Duodenal mucosa (tissue), 2 donors: ENCODE data around the gene SPRING1.
A peak's percentile ranks its signal among the peaks of the same experiment; 100 is the strongest.

Experiments used
- H3K27ac ChIP-seq: one replicate; pipeline ENCODE4 v1.7.0; 2013; ENCODE audit warnings: low read depth, low read length
- H3K27me3 ChIP-seq, 2 donors: one replicate each; pipeline ENCODE4 v1.7.0; 2013; ENCODE audit warnings: low read length in 2 of 2, control low read depth in 1 of 2; ENCODE audit not compliant: insufficient read depth in 2 of 2, control insufficient read depth in 1 of 2
- H3K36me3 ChIP-seq, 2 donors: one replicate each; pipeline ENCODE4 v1.7.0; 2013; ENCODE audit warnings: low read length in 2 of 2, control low read depth in 1 of 2; ENCODE audit not compliant: insufficient read depth in 2 of 2, control insufficient read depth in 1 of 2
- H3K4me1 ChIP-seq, 2 donors: one replicate each; pipeline ENCODE4 v1.7.0; 2013; ENCODE audit warnings: low read length in 2 of 2, control low read depth in 1 of 2; ENCODE audit not compliant: insufficient read depth in 2 of 2, control insufficient read depth in 1 of 2
- H3K4me3 ChIP-seq, 2 donors: one replicate each; pipeline ENCODE4 v1.7.0; 2013; ENCODE audit warnings: low read length in 2 of 2, low read depth in 1 of 2
- H3K9ac ChIP-seq, 2 donors: one replicate each; pipeline ENCODE4 v1.7.0; 2013; ENCODE audit warnings: low read length in 2 of 2, low read depth in 1 of 2
- H3K9me3 ChIP-seq, 2 donors: one replicate each; pipeline ENCODE4 v1.7.0; 2013; ENCODE audit warnings: low read length in 2 of 2, control low read depth in 1 of 2; ENCODE audit not compliant: control insufficient read depth in 1 of 2

The SPRING1 gene

GRCh38 chr12:116726694-116727093, 11.2 kb downstream of the SPRING1 start:
- H3K9ac ChIP-seq, result no peak overlapping the region
- peaks cover 29 to 31% of the 10 kb centered on the region in 2 donors for H3K4me1 ChIP-seq
- no peaks in the 10 kb centered on the region for H3K9me3 ChIP-seq
- H3K27ac ChIP-seq, result no peak overlapping the region
- peaks cover 0 to 12% of the 10 kb centered on the region in 2 donors for H3K36me3 ChIP-seq
- peak overlapping the region in 1 of 2 donors; percentile 37 for H3K4me3 ChIP-seq
- H3K27me3 ChIP-seq, result no peaks in the 10 kb centered on the region

- Histone ChIP-seq H3K4me1 (peaks cover 15% of the 10 kb centered on the region in 2 donors), H3K4me3 (no peak overlapping the region), H3K27ac (no peak overlapping the region), H3K36me3 (peaks cover 10 to 46% of the 10 kb centered on the region in 2 donors), H3K9ac (no peak overlapping the region), H3K27me3 (no peaks in the 10 kb centered on the region), H3K9me3 (no peaks in the 10 kb centered on the region)
These were observed 15.6 kb downstream of the SPRING1 start for GRCh38 chr12:116722245-116722644.

- Histone ChIP-seq H3K4me1 (no peaks in the 10 kb centered on the region), H3K9me3 (no peaks in the 10 kb centered on the region), H3K27ac (no peak overlapping the region), H3K4me3 (no peak overlapping the region), H3K36me3 (peaks cover 13 to 66% of the 10 kb centered on the region in 2 donors), H3K9ac (no peak overlapping the region), H3K27me3 (no peaks in the 10 kb centered on the region)
These were observed 17.9 kb downstream of the SPRING1 start for GRCh38 chr12:116719731-116720528.

GRCh38 chr12:116718655-116719454, 19.0 kb downstream of the SPRING1 start:
- Histone ChIP-seq H3K36me3 (peaks cover 16 to 66% of the 10 kb centered on the region in 2 donors), H3K4me3 (no peak overlapping the region), H3K27ac (peak overlapping the region; percentile 18), H3K9ac (no peak overlapping the region), H3K27me3 (no peaks in the 10 kb centered on the region), H3K9me3 (no peaks in the 10 kb centered on the region), H3K4me1 (no peaks in the 10 kb centered on the region)

DNA sequence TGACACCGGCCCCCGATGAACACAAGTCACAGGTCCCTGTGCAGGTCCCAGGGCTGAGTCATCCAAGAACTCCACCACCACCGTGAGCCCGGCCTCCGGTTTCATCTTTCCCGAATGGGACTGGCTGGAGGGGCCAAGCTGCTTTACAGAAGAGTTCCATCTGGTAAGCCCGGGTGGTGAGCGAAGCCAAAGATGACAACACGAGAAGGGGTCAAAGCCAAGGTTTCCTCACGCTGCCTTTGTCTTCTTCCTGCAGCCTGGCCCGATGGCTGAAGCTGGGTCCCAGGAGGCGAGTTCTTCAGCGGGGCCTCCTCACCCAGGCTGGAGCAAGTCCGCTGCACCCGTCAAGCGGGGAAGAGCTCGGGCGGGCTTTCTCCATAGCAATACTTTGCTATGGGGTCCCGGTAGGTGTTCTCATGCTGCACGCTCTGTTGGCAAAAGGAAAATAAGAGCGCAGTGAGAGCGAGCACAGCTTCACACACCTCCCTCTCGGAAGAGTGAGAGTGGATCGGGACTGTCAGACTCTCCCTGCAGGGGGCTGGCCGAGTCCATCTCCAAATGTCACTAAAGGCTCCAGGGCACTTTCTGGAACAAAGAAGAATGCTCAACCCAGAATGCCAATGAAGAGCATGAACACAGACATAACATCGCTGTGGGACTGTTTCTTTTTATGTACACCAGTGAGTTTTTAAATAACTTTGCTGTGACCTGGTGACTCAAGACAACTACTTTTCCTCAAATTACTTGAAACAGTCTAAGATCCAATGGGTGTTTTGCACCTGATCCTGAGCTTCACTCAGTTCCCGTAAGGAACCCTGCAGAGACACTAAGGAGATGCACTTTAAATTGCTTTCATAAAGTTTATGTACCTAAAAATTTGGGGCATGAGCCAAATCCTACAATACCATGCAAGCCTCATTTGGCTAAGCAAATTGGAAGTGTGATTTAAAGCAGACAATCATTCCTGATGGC, 20.1 kb downstream of the SPRING1 start:
- Histone ChIP-seq H3K4me3 (no peak overlapping the region), H3K36me3 (peaks cover 16 to 63% of the 10 kb centered on the region in 2 donors), H3K27me3 (no peaks in the 10 kb centered on the region), H3K9ac (no peak overlapping the region), H3K9me3 (no peaks in the 10 kb centered on the region), H3K27ac (no peak overlapping the region), H3K4me1 (no peaks in the 10 kb centered on the region)

DNA sequence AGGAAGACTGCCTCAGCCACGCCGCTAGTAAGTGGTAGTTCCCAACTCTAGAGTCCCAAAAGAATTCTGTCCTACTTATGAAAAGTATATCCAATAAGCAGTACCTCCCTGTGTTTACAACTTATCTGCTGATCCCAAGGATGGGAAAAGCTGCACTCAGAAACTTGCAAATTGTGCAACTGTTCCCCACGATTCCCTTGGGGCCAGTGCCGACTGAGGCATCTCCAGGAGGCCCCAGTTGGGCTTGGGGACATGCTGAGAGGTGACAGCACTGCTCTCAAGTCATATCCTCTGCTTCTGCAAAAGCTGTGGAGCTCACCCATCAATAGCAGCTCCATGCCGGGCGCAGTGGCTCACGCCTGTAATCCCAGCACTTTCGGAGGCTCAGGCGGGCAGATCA, 23.7 kb downstream of the SPRING1 start:
- peaks cover 7 to 36% of the 10 kb centered on the region in 2 donors for H3K36me3 ChIP-seq
- H3K9me3 ChIP-seq, result no peaks in the 10 kb centered on the region
- no peak overlapping the region for H3K4me3 ChIP-seq
- H3K27ac ChIP-seq, result no peak overlapping the region
- no peak overlapping the region for H3K9ac ChIP-seq
- no peaks in the 10 kb centered on the region for H3K4me1 ChIP-seq
- peaks cover 0 to 6% of the 10 kb centered on the region in 2 donors for H3K27me3 ChIP-seq

DNA sequence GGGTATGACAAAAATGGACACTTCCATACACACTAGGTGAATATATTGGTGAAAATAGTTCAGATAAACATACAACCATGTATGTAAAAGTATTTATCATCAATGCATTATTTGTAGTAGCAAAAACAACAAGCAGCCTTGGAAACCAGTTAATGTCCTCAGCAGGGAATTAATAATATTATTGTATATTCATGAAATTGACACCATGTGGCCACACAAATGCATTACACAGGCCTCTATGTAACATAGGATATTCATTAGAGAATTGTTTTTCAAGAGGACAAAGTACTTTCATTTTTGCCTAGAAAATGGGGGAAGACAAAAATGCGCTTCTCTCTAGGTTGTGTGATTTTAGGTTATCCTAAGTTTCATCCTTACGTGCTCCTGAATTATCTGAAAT, 24.3 kb downstream of the SPRING1 start:
- Histone ChIP-seq H3K27ac (no peak overlapping the region), H3K4me1 (peaks cover 0 to 5% of the 10 kb centered on the region in 2 donors)

GRCh38 chr12:116712458-116713303, 25.2 kb downstream of the SPRING1 start:
- peaks cover 0 to 7% of the 10 kb centered on the region in 2 donors for H3K4me1 ChIP-seq
- H3K27me3 ChIP-seq, result peaks cover 0 to 9% of the 10 kb centered on the region in 2 donors
- H3K9ac ChIP-seq, result no peak overlapping the region
- H3K9me3 ChIP-seq, result no peaks in the 10 kb centered on the region
- no peak overlapping the region for H3K4me3 ChIP-seq
- H3K27ac ChIP-seq, result no peak overlapping the region
- H3K36me3 ChIP-seq, result peaks cover 7 to 29% of the 10 kb centered on the region in 2 donors

More for the DNA sequence above, 24.3 kb downstream of the SPRING1 start:
- Histone ChIP-seq H3K9ac (no peak overlapping the region), H3K9me3 (no peaks in the 10 kb centered on the region), H3K27me3 (peaks cover 0 to 9% of the 10 kb centered on the region in 2 donors), H3K4me3 (no peak overlapping the region), H3K36me3 (peaks cover 7 to 36% of the 10 kb centered on the region in 2 donors)
